Right kidney (tissue), 9 donors: ENCODE measurements around the gene FHL5.
"Not testable (repeated sequence)": the region's sequence is repeated elsewhere in the genome, so short reads cannot be mapped to it uniquely, and the experiment has no call there.

Experiments used
- DNase-seq: peaks from one replicate; pipeline ENCODE4 v3.0.0-alpha.2; 2016
- long read RNA-seq, 8 donors: transcript quantifications; one replicate each; lab custom pipeline, GENCODE V29; 2026

FHL5 gene
- long read RNA-seq, donor 1 = 0 reads
- long read RNA-seq, donor 2 = 0 reads
- long read RNA-seq, donor 3 = 0 reads
- long read RNA-seq, donor 4 = 0 reads
- long read RNA-seq, donor 5 = 0 reads
- long read RNA-seq, donor 6 = 0 reads
- long read RNA-seq, donor 7 = 0 reads
- long read RNA-seq, donor 8 = 0 reads

GRCh38 chr6:96562886-96563285, at the start of gene FHL5:
TSS of gene FHL5 (plus strand) at chr6:96563128. CDS start at chr6:96603614, 40,486 bp downstream.
- no peak for DNase-seq

GRCh38 chr6:96520171-96521115, 42.5 kb upstream of the FHL5 start:
- DNase-seq = no peak

GRCh38 chr6:96521306-96521643, 41.7 kb upstream of the FHL5 start:
- no peak for DNase-seq

GRCh38 chr6:96521644-96522464, 41.1 kb upstream of the FHL5 start, which contains the start of gene UFL1:
TSS of gene UFL1 (plus strand) at chr6:96521806. CDS start at chr6:96521874, 68 bp downstream.
- peak; percentile 99 for DNase-seq

GRCh38 chr6:96522465-96523009, 40.4 kb upstream of the FHL5 start:
- DNase-seq = no peak

- DNase-seq = no peak
Observed at GRCh38 chr6:96528193-96528592, 34.7 kb upstream of the FHL5 start.

- DNase-seq = no peak
Observed at GRCh38 chr6:96532399-96532798, 30.5 kb upstream of the FHL5 start.

- no peak for DNase-seq
Observed at GRCh38 chr6:96537726-96538125, 25.2 kb upstream of the FHL5 start.

GRCh38 chr6:96542702-96543101, 20.2 kb upstream of the FHL5 start:
- no peak for DNase-seq

- DNase-seq = no peak
Observed at GRCh38 chr6:96545882-96546281, 17.0 kb upstream of the FHL5 start.

GRCh38 chr6:96547654-96548053, 15.3 kb upstream of the FHL5 start:
- no peak for DNase-seq

- DNase-seq = no peak
Observed at GRCh38 chr6:96554558-96554957, 8.4 kb upstream of the FHL5 start.

GRCh38 chr6:96559740-96560139, 3.2 kb upstream of the FHL5 start:
- DNase-seq = not testable (repeated sequence)

- no peak for DNase-seq
Observed at GRCh38 chr6:96563853-96564252, 925 bp downstream of the FHL5 start.

- DNase-seq = no peak
Observed at GRCh38 chr6:96570053-96570452, 7.1 kb downstream of the FHL5 start.

- no peak for DNase-seq
Observed at GRCh38 chr6:96571551-96571950, 8.6 kb downstream of the FHL5 start.

GRCh38 chr6:96575359-96575758, 12.4 kb downstream of the FHL5 start:
- DNase-seq = no peak

- DNase-seq = no peak
Observed at GRCh38 chr6:96576221-96576620, 13.3 kb downstream of the FHL5 start.

GRCh38 chr6:96582021-96582420, 19.1 kb downstream of the FHL5 start:
- no peak for DNase-seq

GRCh38 chr6:96582436-96582835, 19.5 kb downstream of the FHL5 start:
- DNase-seq = no peak

GRCh38 chr6:96604420-96604819, 41.5 kb downstream of the FHL5 start:
- no peak for DNase-seq

GRCh38 chr6:96608074-96608473, 45.1 kb downstream of the FHL5 start:
- DNase-seq = no peak

- DNase-seq = no peak
Observed at GRCh38 chr6:96610019-96610418, 47.1 kb downstream of the FHL5 start.
